Omental fat pad (tissue), 4 donors: ENCODE data around the gene CSF3. TPM values are rescaled to one million over a fixed set of nuclear protein-coding genes. Genes with fewer than 3 reads are reported as not detected.

Experiments
- ATAC-seq: fragments of 150-250 bp; one replicate; pipeline ENCODE4 v1.9.1; 2016; ENCODE audit warnings: mild to moderate bottlenecking, moderate library complexity; ENCODE audit not compliant: low FRiP score
- DNase-seq: peaks from one replicate; pipeline ENCODE4 v3.0.0-alpha.2; 2019; ENCODE audit warnings: low spot score
- CTCF ChIP-seq, 3 donors: fragments of 450-650 bp; IDR thresholded peaks; one replicate each; pipeline ENCODE4 v1.5.1; 2016 to 2017; ENCODE audit warnings: antibody characterized with exemption in 3 of 3, mild to moderate bottlenecking in 3 of 3, moderate library complexity in 2 of 3
- total RNA-seq, 4 donors: library from RNA; depleted of rRNA; stranded (reverse); fragments of >200 nt; gene quantifications; one replicate each; pipeline ENCODE4 v1.1.0, GENCODE V29; 2016

The CSF3 gene
- total RNA-seq, 4 donors from 2014 or later: 51.8 to 75.2 TPM; not detected in 2

GRCh38 chr17:40023590-40024292, 8.5 kb downstream of the CSF3 start:
- TF ChIP-seq CTCF (IDR thresholded peaks at IDR 0.05): no peak
- ATAC-seq: no peak
- no peak for DNase-seq

GRCh38 chr17:40024901-40025300, 9.7 kb downstream of the CSF3 start:
- DNase-seq: no peak
- no peak for ATAC-seq
- no peak for TF ChIP-seq CTCF (IDR thresholded peaks at IDR 0.05)

- TF ChIP-seq CTCF (IDR thresholded peaks at IDR 0.05): no peak
- no peak for ATAC-seq
- DNase-seq: no peak
These were observed 10.3 kb downstream of the CSF3 start for GRCh38 chr17:40025559-40025958.

- no peak for TF ChIP-seq CTCF (IDR thresholded peaks at IDR 0.05)
- ATAC-seq (no peak), DNase-seq (no peak)
These were observed 11.0 kb downstream of the CSF3 start for GRCh38 chr17:40025991-40026815.

- TF ChIP-seq CTCF (IDR thresholded peaks at IDR 0.05): peak in 1 of 3 donors; percentile 70
These were observed 11.8 kb downstream of the CSF3 start for GRCh38 chr17:40026816-40027613.

GRCh38 chr17:40027614-40028012, 12.4 kb downstream of the CSF3 start:
- TF ChIP-seq CTCF (IDR thresholded peaks at IDR 0.05): no peak
- DNase-seq (no peak), ATAC-seq (no peak)

More at GRCh38 chr17:40026816-40027613, 11.8 kb downstream of the CSF3 start:
- ATAC-seq (peak; percentile 80), DNase-seq (peak; percentile 51)
